Body of pancreas (tissue), 4 donors: ENCODE results near the gene MTMR3. TPM values are rescaled to one million over a fixed set of nuclear protein-coding genes. Genes with fewer than 3 reads are reported as not detected.
"Not testable (repeated sequence)": the region's sequence is repeated elsewhere in the genome, so short reads cannot be mapped to it uniquely, and the experiment has no call there.

ENCODE experiments used
- ATAC-seq: fragments of 150-250 bp; one replicate; pipeline ENCODE4 v1.9.1; 2016
- DNase-seq, 4 donors: peaks; one replicate each; pipeline ENCODE4 v3.0.0-alpha.2; 2019
- H3K27ac ChIP-seq, 4 donors: fragments of 200-600 bp; sonication (generic); 1 replicate in 3 of 4; 2 replicates in 1 of 4; pipeline versions ENCODE4 v1.5.1 to v1.6.1; 2016 to 2019; ENCODE audit warnings: mild to moderate bottlenecking in 1 of 4, mixed read lengths in 1 of 4, moderate library complexity in 1 of 4
- H3K27me3 ChIP-seq, 2 donors: fragments of 200-600 bp; sonication (generic); one replicate each; pipeline ENCODE4 v1.6.0; 2016; ENCODE audit warnings: mild to moderate bottlenecking in 1 of 2
- H3K36me3 ChIP-seq, 2 donors: fragments of 200-600 bp; sonication (generic); replicated peaks in 1 of 2; 2 replicates each; pipeline ENCODE4 v1.5.1; 2016; ENCODE audit warnings: low read depth in 2 of 2; ENCODE audit not compliant: insufficient read depth in 1 of 2
- H3K4me1 ChIP-seq: fragments of 200-600 bp; sonication (generic); one replicate; pipeline ENCODE4 v1.6.0; 2016
- H3K4me3 ChIP-seq, 2 donors: fragments of 200-600 bp; sonication (generic); 1 replicate in 1 of 2; 2 replicates in 1 of 2; pipeline ENCODE4 v1.5.1; 2016 to 2019
- H3K9me3 ChIP-seq, 3 donors: fragments of 200-600 bp; sonication (generic); 1 replicate in 2 of 3; 2 replicates in 1 of 3; pipeline ENCODE4 v1.5.1; 2016
- CTCF ChIP-seq, 7 experiments: fragments of 450-650 bp in 4 of 7; fragments of 200-600 bp in 3 of 7; sonication (generic) in 3 of 7; IDR thresholded peaks; one replicate each; pipeline ENCODE4 v1.5.1; 2016 to 2019; ENCODE audit warnings: antibody characterized with exemption in 7 of 7
- POLR2A ChIP-seq, 3 donors: fragments of 450-650 bp; IDR thresholded peaks; one replicate each; pipeline ENCODE4 v1.6.1; 2016; ENCODE audit warnings: antibody characterized with exemption in 3 of 3, mild to moderate bottlenecking in 2 of 3
- WGBS, 2 donors: methylation state at CpG; one replicate each; pipeline ENCODE4 v1.1.5; 2017; 5-methylcytosine and 5-hydroxymethylcytosine counted together
- intact Hi-C: fragments of 100-400 bp; cut with DNase I; formaldehyde crosslinking; loops from one replicate; pipeline ENCODE4 v1.15.1; 2023
- total RNA-seq, 2 donors: library from RNA; depleted of rRNA; stranded (reverse); fragments of >200 nt; gene quantifications; one replicate each; pipeline ENCODE4 v1.1.0, GENCODE V29; 2016

The MTMR3 gene
- total RNA-seq, 2 donors from 2014 or later = 37.9 to 46.7 TPM

GRCh38 chr22:29861672-29862297 is 21.2 kb upstream of the MTMR3 start:
- no peaks in the 10 kb centered on the region for H3K27me3 ChIP-seq
- ATAC-seq = no peak
- TF ChIP-seq POLR2A (IDR thresholded peaks at IDR 0.05) (no peak), CTCF (IDR thresholded peaks at IDR 0.05) (no peak)
- WGBS, 2 donors = 79 to 85% methylated on average over 2 of the region's 2 CpGs
- no peak for DNase-seq
- H3K36me3 ChIP-seq = no peaks in the 10 kb centered on the region
- no peaks in the 10 kb centered on the region for H3K4me1 ChIP-seq
- H3K9me3 ChIP-seq = no peaks in the 10 kb centered on the region
- H3K27ac ChIP-seq = no peak overlapping the region
- intact Hi-C loops = no loop called here
- no peak overlapping the region for H3K4me3 ChIP-seq

DNA sequence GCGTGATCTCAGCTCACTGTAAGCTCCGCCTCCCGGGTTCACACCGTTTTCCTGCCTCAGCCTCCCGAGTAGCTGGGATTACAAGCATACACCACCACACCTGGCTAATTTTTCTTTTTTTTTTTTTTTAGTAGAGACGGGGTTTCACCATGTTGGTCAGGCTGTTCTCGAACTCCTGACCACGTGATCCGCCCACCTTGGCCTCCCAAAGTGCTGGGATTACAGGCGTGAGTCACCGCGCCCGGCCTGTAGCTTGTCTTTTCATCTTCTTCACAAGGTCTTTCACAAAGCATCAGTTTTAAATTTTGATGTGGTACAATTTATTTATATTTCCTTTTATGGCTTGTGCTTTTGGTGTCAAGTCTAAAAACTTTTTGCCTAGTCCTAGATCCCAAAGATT is 17.4 kb upstream of the MTMR3 start:
- DNase-seq, H3K27me3 ChIP-seq, ATAC-seq, H3K36me3 ChIP-seq, H3K27ac ChIP-seq, intact Hi-C loops, H3K4me1 ChIP-seq, H3K9me3 ChIP-seq, H3K4me3 ChIP-seq: not testable (repeated sequence)
- 80 to 94% methylated on average over 13 of the region's 13 CpGs for WGBS, 2 donors

DNA sequence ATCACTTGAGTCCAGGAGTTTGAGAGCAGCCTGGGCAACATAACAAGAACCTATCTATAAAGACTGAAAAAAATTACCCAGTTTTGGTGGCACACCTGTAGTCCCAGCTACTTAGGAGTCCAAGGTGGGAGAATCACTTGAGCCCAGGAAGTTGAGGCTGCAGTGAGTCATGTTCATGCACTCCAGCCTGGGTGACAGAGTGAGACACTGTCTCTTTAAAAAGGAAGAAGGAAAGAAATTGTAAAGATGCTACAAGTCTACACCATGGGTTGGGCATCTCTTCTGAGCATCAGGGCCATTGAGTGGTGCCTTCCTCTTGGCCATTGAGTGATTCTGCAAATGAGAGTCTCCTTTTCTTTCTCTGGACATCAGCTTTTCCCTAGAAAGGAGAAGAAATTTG is 15.7 kb upstream of the MTMR3 start:
- ATAC-seq (no peak), DNase-seq (no peak)
- no peak overlapping the region for H3K27ac ChIP-seq
- H3K9me3 ChIP-seq = no peaks in the 10 kb centered on the region
- H3K4me3 ChIP-seq = no peak overlapping the region
- no peaks in the 10 kb centered on the region for H3K27me3 ChIP-seq
- H3K36me3 ChIP-seq = no peaks in the 10 kb centered on the region
- intact Hi-C loops = no loop called here
- no peak for TF ChIP-seq POLR2A (IDR thresholded peaks at IDR 0.05)
- H3K4me1 ChIP-seq = peaks cover 17% of the 10 kb centered on the region

DNA sequence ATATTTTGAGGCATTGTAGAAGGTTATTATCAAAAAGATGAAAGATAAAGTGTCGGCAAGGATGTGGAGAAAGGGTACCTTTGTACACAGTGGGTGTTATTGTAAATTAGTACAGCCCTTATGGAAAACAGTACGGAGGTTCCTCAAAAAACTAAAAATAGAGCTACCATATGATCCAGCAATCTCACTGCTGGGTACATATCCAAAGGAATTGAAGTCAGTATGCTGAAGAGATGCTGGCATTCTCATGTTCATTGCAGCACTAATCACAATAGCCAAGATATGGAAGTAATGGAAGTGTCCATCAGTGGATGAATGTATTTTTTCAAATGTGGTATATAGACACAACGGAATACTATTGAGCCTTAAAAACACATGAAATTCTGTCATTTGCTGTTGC is 15.1 kb upstream of the MTMR3 start:
- no peaks in the 10 kb centered on the region for H3K27me3 ChIP-seq
- H3K9me3 ChIP-seq = no peaks in the 10 kb centered on the region
- no peak for ATAC-seq
- no peak for DNase-seq
- H3K36me3 ChIP-seq = no peaks in the 10 kb centered on the region
- intact Hi-C loops = no loop called here
- TF ChIP-seq POLR2A (IDR thresholded peaks at IDR 0.05) (no peak), CTCF (IDR thresholded peaks at IDR 0.05) (no peak)
- no peak overlapping the region for H3K27ac ChIP-seq
- H3K4me1 ChIP-seq = peaks cover 20% of the 10 kb centered on the region
- H3K4me3 ChIP-seq = no peak overlapping the region
- 74 to 83% methylated on average over 3 of the region's 3 CpGs for WGBS, 2 donors

DNA sequence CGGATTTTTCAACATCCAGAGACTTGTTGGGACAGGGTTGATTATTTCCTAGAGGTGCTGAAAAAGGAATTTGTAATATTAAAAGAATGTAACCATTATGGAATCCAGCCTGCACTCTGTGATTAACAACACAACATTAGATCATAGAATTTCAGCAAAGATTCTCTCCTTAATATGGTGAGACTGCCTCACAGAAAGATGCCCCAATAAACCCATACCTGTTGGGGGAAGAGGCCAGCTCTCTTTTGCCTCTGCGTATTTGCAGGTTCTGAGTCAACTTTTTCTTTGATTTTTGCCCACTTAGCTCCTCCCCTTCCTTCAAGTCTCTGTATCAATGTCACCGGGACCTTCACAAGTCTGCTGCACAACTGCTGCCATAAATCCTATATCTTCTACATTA is 12.4 kb upstream of the MTMR3 start:
- 44 to 61% methylated on average over 2 to 3 of the region's 3 CpGs for WGBS, 2 donors
- Histone ChIP-seq H3K9me3 (no peaks in the 10 kb centered on the region), H3K36me3 (no peaks in the 10 kb centered on the region), H3K4me3 (no peak overlapping the region), H3K4me1 (peaks cover 20% of the 10 kb centered on the region), H3K27ac (peak overlapping the region in 3 of 4 donors; percentile 56 to 75 (median 62)), H3K27me3 (no peaks in the 10 kb centered on the region)
- TF ChIP-seq CTCF (IDR thresholded peaks at IDR 0.05) = no peak
- TF ChIP-seq POLR2A (IDR thresholded peaks at IDR 0.05) = no peak
- peak; percentile 72 for ATAC-seq
- DNase-seq = no peak
- intact Hi-C loops = no loop called here

DNA sequence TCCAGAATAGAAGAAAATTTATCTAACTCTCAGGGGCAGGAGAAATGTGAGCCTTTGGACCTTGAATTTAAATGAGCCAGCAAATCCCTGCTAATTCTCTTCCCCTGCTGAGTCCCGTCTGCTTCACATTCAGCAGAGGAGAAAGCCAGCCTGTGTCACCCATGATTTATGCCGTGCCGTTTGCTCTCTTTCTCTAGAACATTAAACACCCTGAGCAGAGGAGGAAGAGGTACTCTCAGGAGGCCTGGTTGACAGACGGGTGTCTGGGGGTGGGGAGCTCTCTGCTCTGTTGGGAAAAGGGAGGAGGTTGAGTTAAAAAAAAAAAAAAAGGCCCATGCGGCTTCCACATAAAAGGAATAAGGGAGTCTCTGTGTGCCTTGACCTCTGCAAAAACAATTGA is 11.3 kb upstream of the MTMR3 start:
- DNase-seq (peak in 3 of 4 donors; percentile 13 to 22 (median 20)), ATAC-seq (peak; percentile 16)
- Histone ChIP-seq H3K4me1 (peaks cover 20% of the 10 kb centered on the region), H3K4me3 (no peak overlapping the region), H3K27me3 (no peaks in the 10 kb centered on the region), H3K36me3 (no peaks in the 10 kb centered on the region), H3K9me3 (no peaks in the 10 kb centered on the region), H3K27ac (peak overlapping the region in 3 of 4 donors; percentile 56 to 75 (median 62))
- WGBS, 2 donors = 39 to 62% methylated on average over 5 of the region's 5 CpGs
- TF ChIP-seq CTCF (IDR thresholded peaks at IDR 0.05) (no peak), POLR2A (IDR thresholded peaks at IDR 0.05) (no peak)
- intact Hi-C loops = no loop called here
